ENCODE measurements around the gene DGKD.

DNA sequence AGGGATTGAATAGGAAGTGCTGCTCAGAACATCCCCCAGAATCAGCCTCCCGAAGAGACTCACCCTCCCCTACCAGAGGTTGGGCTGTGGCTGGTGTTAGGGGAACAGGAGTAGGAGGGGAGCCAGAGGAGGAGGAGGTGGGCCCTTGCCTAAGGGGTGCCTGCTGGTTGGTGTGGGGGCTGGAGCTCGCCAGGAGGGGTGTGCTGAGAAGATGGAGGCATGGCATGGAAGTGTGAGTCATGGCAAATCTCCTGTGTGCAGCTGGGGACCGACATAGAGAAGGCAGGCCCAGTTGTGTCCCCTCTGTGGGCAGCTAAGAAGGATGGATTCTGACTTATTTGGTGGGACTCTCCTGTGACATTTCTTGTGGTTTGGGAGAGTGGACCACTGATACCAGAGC lies 73.7 kb downstream of the DGKD start:
- TF ChIP-seq EZH2 (optimal IDR thresholded peaks at IDR 0.05; ENCODE audit: low read depth, low read length) (no peak), EZH2phosphoT487 (IDR thresholded peaks at IDR 0.05; ENCODE audit: low read length) (no peak)
- TF ChIP-seq, protein P1, sequence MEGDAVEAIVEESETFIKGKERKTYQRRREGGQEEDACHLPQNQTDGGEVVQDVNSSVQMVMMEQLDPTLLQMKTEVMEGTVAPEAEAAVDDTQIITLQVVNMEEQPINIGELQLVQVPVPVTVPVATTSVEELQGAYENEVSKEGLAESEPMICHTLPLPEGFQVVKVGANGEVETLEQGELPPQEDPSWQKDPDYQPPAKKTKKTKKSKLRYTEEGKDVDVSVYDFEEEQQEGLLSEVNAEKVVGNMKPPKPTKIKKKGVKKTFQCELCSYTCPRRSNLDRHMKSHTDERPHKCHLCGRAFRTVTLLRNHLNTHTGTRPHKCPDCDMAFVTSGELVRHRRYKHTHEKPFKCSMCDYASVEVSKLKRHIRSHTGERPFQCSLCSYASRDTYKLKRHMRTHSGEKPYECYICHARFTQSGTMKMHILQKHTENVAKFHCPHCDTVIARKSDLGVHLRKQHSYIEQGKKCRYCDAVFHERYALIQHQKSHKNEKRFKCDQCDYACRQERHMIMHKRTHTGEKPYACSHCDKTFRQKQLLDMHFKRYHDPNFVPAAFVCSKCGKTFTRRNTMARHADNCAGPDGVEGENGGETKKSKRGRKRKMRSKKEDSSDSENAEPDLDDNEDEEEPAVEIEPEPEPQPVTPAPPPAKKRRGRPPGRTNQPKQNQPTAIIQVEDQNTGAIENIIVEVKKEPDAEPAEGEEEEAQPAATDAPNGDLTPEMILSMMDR (IDR thresholded peaks at IDR 0.05; ENCODE audit: low read length): no peak

Data from MM.1S (cell line).